A172 (cell line): ENCODE measurements around the gene STX17. TPM values are rescaled to one million over a fixed set of nuclear protein-coding genes. Genes with fewer than 3 reads are reported as not detected.
"Not testable (repeated sequence)": the region's sequence is repeated elsewhere in the genome, so short reads cannot be mapped to it uniquely, and the experiment has no call there.

ENCODE experiments used
- DNase-seq: peaks from one replicate; pipeline ENCODE4 v3.0.0-alpha.2; 2015; ENCODE audit warnings: low spot score
- total RNA-seq: library from RNA; depleted of rRNA; stranded (reverse); fragments of >200 nt; shearing (Covaris generic); gene quantifications from 2 replicates; pipeline ENCODE4 v1.2.3, GENCODE V29; 2014; rRNA removed

The STX17 gene
- total RNA-seq, 1 experiment from 2014 or later: 26.9 TPM

DNA sequence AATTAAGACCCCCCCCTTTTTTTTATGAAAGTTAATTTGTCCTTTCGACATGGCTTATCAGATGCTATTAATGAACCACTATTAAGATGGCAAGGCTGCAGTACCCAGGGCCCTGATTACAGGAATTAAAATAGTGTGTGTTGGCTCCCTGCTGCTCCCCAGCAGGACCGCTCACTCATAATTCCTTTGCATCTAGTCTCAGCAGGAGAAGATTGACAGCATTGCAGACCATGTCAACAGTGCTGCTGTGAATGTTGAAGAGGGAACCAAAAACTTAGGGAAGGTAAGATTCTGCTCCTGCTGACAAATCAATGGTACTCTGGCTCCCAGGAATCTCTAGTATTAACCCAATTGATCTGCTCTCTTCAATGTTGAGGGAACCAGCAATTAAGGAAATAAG is 61.0 kb downstream of the STX17 start:
- no peak for DNase-seq

DNA sequence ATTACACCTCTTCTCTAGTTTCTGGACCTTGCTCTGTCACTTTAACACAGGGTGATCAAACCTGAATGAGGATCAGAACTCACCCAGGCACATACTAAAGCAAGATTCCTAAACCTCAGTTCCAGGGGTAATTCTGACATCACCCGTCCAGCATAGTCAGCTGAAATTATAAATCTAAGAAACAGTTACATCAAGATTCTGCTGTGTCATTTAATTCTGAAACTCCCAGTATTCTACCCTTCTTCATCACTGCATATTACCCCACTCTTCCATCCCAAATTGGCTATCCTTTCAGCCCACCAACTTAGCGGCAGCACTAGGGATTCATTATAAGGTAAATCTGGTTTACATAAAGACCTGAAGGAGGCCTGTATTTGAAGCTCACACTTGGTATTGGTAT is 64.0 kb downstream of the STX17 start:
- no peak for DNase-seq

DNA sequence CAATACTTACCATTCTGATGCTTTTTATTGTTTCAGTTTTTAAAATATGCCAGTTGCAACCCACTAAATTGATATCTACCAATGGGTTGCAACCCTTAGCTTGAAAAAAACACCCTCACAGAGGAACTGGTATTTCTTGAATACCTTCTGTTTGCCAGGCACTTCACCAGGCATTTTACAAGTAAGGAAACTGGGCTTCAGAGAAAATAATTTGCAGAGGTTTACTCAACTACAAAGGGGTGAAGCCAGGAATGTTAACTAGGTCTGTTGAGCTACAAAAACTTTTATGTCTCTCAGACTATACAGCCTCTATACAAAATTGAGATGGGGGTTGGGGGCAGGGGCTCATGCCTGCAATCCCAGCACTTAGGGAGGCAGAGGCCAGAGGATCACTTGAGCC is 65.0 kb downstream of the STX17 start:
- DNase-seq: no peak

DNA sequence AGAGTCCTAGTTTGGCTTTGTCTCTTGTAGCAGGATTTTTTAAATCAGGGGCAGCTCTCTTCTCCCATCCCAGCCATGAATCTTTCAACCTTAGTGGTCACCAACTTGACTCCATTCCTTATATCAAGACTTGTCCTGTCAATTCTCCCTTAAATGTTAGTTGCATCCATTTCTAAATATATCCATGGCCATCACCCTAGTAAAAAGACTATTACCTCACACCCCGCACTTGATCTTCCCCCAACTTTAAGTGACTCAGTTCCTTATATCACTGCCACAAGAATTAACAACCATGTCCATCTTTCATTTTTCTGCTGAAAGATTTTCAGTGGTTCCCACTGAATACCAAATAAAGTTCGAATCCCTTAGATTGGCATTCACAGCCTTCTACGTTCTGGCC is 67.0 kb downstream of the STX17 start:
- DNase-seq: no peak

DNA sequence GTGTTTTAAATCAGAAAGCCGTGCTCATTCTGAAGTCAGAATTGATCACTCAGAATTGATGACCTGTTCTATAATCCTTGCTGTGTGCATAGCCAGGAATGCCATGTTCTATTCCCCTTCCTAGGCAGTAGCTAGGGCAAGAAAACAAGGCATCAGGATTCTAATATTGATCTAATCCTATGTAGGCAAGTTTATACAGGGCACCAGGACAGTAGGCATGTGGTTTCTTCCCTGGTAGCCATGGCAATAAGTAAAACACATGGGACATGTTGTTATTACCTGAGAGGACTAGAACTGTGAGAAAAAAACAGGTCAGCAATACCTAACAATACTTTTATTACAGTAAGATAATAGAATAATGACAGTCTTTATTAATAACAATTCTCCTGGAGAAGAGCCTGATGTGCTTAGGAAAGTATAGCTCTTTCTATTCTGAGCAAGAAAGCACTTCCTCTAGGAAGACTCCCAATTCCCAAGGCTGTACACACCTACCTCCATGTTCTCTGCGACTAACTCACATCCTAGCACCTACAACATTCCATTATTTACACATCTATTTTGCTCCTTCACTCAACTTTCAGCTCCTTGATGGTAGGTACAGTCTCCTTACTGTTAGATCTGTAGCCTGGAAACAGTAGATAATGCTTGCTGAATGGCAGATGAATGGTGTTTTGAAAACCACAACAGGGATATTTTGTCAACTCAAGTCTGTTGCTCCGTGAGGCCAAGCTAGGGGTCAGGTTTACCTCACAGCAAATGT is 70.8 kb downstream of the STX17 start:
- DNase-seq: no peak

DNA sequence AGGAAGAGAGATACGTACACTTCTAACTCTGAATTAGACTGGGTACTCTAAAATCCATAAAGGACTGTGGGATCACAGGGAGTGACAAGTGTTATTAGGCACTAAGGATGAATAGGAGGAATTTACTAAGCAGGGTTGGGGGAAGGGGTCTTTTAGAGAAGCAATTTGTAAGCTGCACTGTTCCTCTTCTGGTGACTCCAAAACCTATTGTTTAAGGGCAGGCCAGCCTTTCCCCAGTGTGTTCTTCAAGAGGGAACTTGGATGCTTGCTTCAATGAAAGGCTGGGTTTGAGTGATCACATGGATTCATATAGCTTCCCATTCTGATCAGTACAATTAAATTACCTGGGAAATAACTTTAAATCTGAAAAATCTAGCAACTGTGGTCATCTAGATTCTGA is 71.8 kb downstream of the STX17 start:
- no peak for DNase-seq

DNA sequence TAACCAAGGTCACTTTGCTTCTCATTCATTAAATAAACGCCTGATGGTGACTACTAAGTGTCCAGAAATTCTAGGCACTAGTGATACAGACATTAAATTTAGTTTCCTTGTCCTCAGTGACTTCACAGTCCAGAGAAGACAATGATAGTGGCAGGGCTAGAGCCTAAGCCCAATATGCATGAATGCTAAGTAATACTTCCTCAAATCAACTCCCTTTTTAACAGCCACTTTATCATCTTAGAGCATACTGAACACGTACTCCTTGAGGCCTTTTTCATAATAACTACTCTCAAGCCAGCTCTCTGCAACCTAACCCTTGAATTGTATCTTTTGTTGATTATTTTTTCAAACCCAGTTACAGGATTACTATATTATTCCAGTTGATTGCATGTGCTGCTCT is 74.1 kb downstream of the STX17 start:
- no peak for DNase-seq

DNA sequence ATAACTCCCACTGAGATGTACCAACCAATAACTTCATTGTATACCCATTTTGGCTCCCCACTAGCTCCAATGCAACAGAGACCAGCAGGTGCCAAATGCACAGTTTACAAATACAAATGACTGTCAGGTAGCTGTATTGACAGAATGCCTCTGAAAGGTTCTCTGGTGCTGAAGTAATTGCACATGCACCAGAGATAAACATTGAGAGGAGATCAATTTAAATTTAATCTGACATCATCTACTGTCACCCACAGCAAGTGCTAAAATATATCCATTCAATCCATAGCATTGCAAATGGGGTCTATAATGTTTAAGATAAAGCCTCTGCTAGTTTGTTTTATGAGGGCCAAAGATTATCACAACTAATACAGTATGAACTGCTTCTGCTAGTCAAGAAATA is 80.2 kb downstream of the STX17 start:
- no peak for DNase-seq

DNA sequence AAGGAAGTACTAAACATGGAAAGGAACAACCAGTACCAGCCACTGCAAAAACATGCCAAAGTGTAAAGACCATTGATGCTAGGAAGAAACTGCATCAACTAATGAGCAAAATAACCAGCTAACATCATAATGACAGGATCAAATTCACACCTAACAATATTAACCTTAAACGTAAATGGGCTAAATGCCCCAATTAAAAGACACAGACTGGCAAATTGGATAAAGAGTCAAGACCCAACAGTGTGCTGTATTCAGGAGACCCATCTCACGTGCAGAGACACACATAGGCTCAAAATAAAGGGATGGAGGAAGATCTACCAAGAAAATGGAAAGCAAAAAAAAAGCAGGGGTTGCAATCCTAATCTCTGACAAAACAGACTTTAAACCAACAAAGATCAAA is 84.1 kb downstream of the STX17 start:
- DNase-seq: not testable (repeated sequence)

DNA sequence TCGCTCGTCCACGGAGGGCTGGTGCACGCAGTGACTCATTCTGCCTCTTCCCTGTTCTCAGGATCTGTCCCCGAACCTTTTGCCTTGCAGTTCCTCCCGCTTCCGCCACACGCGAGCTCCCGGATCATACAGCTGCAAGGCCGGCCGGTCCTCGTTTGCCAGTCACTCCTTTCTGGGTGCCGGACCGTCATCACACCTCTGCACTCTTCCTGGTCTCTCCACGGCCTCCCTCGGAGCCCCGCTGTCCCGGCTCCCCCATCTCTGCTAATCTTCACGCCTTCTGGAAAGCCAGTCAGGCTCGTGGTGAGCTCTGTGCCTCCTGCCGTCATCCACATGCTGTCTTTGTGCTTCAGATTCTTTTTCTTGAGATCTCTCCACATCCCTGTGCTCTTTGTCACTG is 91.8 kb downstream of the STX17 start:
- no peak for DNase-seq

DNA sequence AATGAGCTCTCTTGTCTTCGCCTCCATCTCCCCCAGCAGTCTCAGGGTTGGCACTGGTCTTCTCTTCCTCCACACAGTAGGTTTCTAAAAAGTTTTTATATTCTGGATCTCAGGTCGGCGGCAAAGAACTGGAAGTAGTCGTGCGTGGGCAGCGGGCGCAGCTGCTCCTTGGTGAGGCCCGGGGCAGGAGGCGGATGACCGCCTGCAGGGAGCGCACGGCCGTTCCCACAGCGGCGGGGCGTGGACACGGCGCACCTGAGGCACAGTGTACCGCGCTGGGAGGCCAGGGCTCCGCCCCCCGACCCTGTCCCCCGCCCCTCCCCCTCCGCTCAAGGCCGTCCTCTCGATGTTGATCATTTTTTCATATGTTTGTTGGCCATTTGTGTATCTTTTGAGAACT is 92.4 kb downstream of the STX17 start:
- no peak for DNase-seq

DNA sequence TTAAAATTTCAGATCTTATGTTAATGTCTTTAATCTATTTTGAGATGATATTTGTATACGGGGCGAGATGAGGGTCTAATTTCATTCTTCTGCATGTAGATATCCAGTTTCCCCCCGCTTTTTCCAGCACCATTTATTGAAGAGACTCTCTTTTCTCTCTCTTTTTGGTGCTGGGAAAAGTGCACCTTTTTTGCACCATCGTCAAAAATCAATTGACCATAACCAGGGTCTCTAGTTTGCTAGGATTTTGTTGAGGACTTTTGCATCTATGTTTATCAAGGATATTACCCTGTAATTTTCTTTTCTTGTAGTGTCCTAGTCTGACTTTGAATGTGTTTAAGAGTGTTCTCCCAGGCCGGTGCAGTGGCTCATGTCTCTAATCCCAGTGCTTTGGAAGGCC is 93.3 kb downstream of the STX17 start:
- no peak for DNase-seq

DNA sequence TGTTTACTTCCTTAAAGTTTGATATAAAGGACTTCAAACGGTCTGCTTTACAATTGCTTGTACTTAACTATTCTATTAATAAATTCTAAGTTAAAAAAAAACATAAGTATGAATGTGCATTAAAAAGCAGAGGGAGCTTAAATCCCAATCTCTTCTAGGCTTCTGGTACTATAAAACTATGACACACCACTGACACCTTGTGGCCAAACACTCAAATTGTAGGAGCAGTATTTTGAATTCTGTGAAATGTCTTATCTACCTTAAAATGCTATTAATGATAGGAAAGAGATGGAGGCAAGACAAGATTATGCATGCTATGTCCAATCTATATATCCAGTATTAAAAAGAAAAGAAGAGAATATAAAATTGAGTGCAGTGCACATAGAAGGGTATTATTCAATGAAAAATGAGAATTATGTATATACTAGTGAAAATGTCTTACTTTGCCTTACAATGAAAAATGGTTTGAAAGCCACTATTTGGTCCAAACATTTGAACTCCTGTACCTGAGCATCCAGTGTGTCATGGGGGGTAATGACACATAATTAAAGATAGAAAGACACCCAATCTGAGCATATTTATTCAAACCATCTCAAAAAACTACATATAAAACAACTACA is 104.7 kb downstream of the STX17 start:
- DNase-seq: peak; percentile 58

DNA sequence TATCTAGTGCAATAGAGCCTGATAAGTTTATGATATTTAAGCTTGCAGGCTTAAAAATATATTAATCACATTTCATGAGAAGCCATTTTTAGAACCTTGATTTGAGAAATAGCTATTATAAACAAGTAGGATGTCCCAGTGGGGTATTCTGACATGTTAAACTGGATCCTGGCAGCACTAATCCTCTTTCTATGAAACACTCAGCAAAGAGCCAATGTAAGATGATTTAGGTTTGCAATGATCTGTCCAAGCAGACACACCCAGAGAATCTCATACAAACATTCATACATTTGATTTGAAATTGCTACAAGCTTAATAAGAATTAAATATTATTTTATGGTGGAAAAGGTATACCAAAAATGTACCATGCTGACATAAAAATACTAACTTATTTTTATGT is 105.8 kb downstream of the STX17 start:
- DNase-seq: no peak

DNA sequence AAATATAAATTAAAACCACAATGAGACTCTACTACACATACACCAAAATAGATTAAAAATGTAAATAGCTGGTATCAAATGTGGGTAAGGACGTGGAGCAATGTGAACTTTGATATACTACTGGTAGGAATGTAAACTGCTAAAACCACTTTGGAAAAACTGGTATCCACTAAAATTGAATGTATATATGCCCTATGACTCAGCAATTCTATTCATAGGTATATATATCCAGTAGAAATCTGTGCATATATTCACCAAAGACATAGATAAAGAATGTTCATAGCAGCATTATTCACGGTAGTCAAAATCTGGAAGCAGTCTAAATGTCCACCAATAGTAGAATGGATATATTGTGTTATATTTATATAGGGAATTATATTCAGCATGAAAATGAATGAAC is 107.1 kb downstream of the STX17 start:
- no peak for DNase-seq

DNA sequence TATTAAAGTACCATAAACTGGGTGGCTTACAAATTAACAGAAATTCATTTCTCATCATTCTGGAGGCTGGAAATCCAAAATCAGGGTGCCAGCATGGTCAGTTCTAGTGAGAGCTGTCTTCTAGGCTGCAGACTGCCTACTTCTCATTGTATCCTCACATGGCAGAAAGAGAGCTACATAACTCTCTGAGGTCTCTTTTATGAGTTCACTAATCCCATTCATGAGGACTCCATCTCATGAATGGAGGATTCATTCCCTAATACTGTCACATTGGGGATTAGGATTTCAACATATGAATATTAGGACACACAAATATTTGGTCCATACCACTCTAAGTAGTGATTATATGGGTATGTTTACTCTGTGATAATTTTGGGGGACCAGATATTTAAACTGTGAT is 108.4 kb downstream of the STX17 start:
- no peak for DNase-seq

DNA sequence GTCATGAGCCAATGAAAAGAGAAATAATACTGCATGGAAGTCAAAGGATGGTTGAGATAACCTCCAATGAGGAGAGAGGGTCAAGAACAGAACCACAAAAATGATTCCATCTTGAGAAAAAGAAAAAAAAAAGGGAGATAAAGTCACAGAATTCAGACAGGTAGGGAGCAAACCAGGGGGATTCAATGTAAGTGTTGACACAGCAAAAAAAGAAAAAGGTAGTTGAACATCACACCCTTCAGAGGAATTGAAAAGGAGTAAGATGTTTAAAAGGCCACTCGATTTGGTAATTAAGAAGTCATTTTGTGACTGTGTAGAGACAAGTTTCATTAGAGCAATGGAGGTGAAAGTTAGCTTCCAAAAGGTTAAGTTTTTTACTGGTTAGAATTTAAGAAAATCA is 113.1 kb downstream of the STX17 start:
- no peak for DNase-seq

Other genes starting within 250 kb of the STX17 start
- 0.02 TPM in 1 of 2 replicates, not detected in the other for gene NR4A3, start 84.8 kb upstream of the STX17 start, total RNA-seq
- 28.3 and 28.7 TPM in 2 replicates for gene ERP44, start 192.3 kb downstream of the STX17 start, total RNA-seq
- gene INVS, start 192.6 kb downstream of the STX17 start, total RNA-seq: 37.6 and 46.2 TPM in 2 replicates